GM12891 (cell line): ENCODE data around the gene PARD3.

ENCODE experiments used
- PAX5 ChIP-seq: IDR thresholded peaks from 2 replicates; pipeline ENCODE4 v1.6.1; 2011; ENCODE audit warnings: low read length, moderate library complexity, mild to moderate bottlenecking; ENCODE audit not compliant: insufficient read depth, severe bottlenecking
- POLR2A ChIP-seq: IDR thresholded peaks from 2 replicates; pipeline ENCODE4 v1.6.1; 2011; ENCODE audit warnings: low read depth, low read length, control low read depth
- POLR2AphosphoS5 ChIP-seq: IDR thresholded peaks from 2 replicates; pipeline ENCODE4 v1.6.1; 2011; ENCODE audit warnings: low read depth, low read length, control low read depth
- SPI1 ChIP-seq: IDR thresholded peaks from 2 replicates; pipeline ENCODE4 v1.6.1; 2011; ENCODE audit warnings: low read depth, low read length, control low read depth
- TAF1 ChIP-seq: IDR thresholded peaks from 2 replicates; pipeline ENCODE4 v1.6.1; 2011; ENCODE audit warnings: low read depth, low read length, control low read depth

- no peak for TF ChIP-seq POLR2AphosphoS5
- TF ChIP-seq POLR2A = no peak
- TF ChIP-seq TAF1 = no peak
- TF ChIP-seq PAX5 = no peak
- no peak for TF ChIP-seq SPI1
These were observed 738.7 kb downstream of the PARD3 start for GRCh38 chr10:34076443-34076842.
